Nephron (organoid): ENCODE results near the gene PSAP.

ENCODE experiments used
- H3K27ac Mint-ChIP-seq, 3 experiments: 2 replicates each; pipeline ENCODE4 v1.8.0; 2020; ENCODE audit warnings: mixed read lengths in 3 of 3, mild to moderate bottlenecking in 2 of 3, moderate library complexity in 1 of 3
- H3K27me3 Mint-ChIP-seq: 2 replicates; pipeline ENCODE4 v1.8.0; 2021; ENCODE audit warnings: low read depth, mild to moderate bottlenecking, moderate library complexity, mixed read lengths
- H3K36me3 Mint-ChIP-seq: 2 replicates; pipeline ENCODE4 v1.8.0; 2020; ENCODE audit warnings: low read depth, mixed read lengths
- H3K4me1 Mint-ChIP-seq: 2 replicates; pipeline ENCODE4 v1.8.0; 2020; ENCODE audit warnings: mixed read lengths
- H3K4me3 Mint-ChIP-seq, 3 experiments: 2 replicates each; pipeline ENCODE4 v1.8.0; 2020; ENCODE audit warnings: mild to moderate bottlenecking in 3 of 3, mixed read lengths in 3 of 3, moderate library complexity in 2 of 3
- H3K9me3 Mint-ChIP-seq: 2 replicates; pipeline ENCODE4 v1.8.0; 2020; ENCODE audit warnings: mixed read lengths
- TF ChIP-seq, protein P1 (sequence below), 3 experiments: fragments of 200-600 bp; sonication (generic); IDR thresholded peaks; one replicate each; pipeline ENCODE4 v1.5.0; 2021; ENCODE audit warnings: antibody characterized with exemption in 3 of 3; ENCODE audit not compliant: unreplicated experiment in 3 of 3

The PSAP gene

DNA sequence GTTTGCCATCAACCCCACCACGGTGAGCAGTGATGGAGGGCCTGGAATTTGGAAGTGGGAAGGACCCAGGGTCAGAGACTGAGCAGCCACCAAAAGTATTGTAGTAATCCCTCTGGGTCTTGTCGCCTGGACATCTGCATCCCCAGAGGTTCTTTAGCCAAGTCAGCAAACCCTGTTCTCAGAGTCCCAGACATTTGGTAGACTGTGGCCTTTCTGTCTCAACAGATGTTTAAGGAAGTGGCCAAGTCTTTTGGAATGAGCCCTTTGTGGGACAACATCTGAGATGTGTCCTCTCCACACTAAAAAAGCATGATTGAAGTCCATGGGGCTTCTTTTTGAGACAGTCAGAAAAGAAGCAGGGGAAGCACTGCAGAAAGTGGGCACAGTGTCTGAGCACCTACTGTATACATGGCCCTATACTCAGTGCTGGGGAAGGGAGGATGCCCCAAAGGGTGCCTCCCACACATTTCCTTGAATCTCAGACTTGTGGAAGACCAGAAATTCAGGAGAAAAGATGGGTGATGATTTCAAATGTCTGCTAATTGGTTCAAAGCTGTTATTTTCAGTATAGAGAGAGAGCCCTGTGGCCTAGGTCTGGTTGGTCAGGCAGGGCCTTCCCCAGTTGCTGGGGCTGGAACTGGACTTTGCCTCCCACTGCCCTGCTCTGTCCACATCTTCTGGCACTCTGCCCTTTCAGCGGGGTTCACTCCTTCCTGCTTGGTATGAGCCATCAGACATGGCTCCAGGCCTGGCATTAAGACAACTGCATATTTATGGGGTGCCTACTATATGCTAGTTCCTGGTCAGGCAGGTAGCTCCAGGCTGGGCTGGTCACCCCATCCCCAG is 51.2 kb downstream of the PSAP start:
- H3K27me3 Mint-ChIP-seq: peaks cover 14% of the 10 kb centered on the region
- no peak overlapping the region for H3K4me3 Mint-ChIP-seq
- no peaks in the 10 kb centered on the region for H3K36me3 Mint-ChIP-seq
- no peak overlapping the region for H3K27ac Mint-ChIP-seq
- H3K9me3 Mint-ChIP-seq: no peaks in the 10 kb centered on the region
- H3K4me1 Mint-ChIP-seq: no peaks in the 10 kb centered on the region
- TF ChIP-seq, protein P1, sequence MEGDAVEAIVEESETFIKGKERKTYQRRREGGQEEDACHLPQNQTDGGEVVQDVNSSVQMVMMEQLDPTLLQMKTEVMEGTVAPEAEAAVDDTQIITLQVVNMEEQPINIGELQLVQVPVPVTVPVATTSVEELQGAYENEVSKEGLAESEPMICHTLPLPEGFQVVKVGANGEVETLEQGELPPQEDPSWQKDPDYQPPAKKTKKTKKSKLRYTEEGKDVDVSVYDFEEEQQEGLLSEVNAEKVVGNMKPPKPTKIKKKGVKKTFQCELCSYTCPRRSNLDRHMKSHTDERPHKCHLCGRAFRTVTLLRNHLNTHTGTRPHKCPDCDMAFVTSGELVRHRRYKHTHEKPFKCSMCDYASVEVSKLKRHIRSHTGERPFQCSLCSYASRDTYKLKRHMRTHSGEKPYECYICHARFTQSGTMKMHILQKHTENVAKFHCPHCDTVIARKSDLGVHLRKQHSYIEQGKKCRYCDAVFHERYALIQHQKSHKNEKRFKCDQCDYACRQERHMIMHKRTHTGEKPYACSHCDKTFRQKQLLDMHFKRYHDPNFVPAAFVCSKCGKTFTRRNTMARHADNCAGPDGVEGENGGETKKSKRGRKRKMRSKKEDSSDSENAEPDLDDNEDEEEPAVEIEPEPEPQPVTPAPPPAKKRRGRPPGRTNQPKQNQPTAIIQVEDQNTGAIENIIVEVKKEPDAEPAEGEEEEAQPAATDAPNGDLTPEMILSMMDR (IDR thresholded peaks at IDR 0.05; ENCODE audit: unreplicated experiment in 3 of 3): no peak

DNA sequence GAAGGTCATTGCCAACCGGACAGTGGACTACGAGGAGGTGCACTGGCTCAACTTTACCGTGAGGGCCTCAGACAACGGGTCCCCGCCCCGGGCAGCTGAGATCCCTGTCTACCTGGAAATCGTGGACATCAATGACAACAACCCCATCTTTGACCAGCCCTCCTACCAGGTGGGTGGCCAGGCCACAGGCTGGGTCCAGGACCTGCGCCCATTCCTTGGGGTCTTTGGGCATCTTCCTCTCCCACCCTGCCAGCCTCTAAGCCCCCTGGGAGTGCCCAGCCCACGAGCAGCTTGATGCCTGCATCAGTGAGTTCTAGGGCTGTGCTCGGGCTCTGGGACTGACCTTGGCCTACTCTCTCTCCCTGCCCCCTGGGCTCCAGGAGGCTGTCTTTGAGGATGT is 51.9 kb downstream of the PSAP start:
- H3K9me3 Mint-ChIP-seq: no peaks in the 10 kb centered on the region
- peaks cover 14% of the 10 kb centered on the region for H3K27me3 Mint-ChIP-seq
- no peak overlapping the region for H3K4me3 Mint-ChIP-seq
- no peaks in the 10 kb centered on the region for H3K4me1 Mint-ChIP-seq
- TF ChIP-seq, protein P1 (IDR thresholded peaks at IDR 0.05; ENCODE audit: unreplicated experiment in 3 of 3): no peak
- H3K27ac Mint-ChIP-seq: no peak overlapping the region
- no peaks in the 10 kb centered on the region for H3K36me3 Mint-ChIP-seq

DNA sequence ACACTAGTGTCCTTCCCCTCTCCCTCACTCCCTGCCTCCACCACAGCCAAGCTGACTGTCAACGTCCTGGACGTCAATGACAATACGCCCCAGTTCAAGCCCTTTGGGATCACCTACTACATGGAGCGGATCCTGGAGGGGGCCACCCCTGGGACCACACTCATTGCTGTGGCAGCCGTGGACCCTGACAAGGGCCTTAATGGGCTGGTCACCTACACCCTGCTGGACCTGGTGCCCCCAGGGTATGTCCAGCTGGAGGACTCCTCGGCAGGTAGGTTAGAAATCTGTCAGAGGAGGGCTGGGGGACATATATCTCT is 52.8 kb downstream of the PSAP start:
- peaks cover 17% of the 10 kb centered on the region for H3K27me3 Mint-ChIP-seq
- H3K36me3 Mint-ChIP-seq: no peaks in the 10 kb centered on the region
- H3K4me1 Mint-ChIP-seq: no peaks in the 10 kb centered on the region
- H3K4me3 Mint-ChIP-seq: no peak overlapping the region
- no peaks in the 10 kb centered on the region for H3K9me3 Mint-ChIP-seq
- TF ChIP-seq, protein P1 (IDR thresholded peaks at IDR 0.05; ENCODE audit: unreplicated experiment in 3 of 3): no peak
- no peak overlapping the region for H3K27ac Mint-ChIP-seq

DNA sequence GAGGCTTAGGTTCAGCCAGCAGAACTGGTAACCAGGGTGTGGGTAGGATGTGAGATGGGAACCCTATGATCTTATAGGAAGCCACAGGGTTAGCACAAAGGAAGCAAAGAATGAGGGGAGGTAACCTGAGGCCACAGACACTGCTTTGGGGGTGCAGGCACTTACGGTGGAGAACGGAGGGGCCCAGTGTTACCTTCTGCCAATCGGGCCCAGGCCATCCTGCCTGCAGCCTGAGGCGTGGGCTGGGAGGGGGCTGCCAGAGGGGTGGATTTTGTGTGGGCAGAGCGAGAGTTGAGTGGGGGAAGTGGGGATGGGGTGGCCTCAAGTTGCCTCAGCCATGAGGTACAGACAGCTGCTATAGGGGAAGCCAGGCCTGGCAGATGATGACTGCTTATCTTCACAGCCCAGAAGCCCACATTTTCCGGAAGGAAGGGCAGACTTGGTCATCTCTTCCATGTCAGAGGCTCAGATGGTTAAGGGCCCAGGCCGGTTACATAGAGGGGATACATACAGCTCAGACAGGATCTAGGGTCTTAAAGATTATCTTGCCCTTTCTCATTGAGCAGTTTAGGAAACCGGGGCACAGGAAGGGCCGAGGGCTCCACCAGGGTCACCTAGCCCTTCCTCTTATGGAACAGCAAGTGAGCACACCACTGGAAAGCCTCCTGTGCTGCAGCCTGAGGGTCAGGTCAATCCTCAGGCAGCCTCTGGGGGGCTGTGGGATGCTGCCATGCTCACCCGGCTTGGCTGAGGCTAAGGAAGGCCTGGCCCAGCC is 53.3 kb downstream of the PSAP start:
- TF ChIP-seq, protein P1 (IDR thresholded peaks at IDR 0.05; ENCODE audit: unreplicated experiment in 3 of 3): no peak
- Mint-ChIP-seq H3K36me3 (no peaks in the 10 kb centered on the region), H3K4me1 (no peaks in the 10 kb centered on the region), H3K4me3 (no peak overlapping the region), H3K27ac (no peak overlapping the region), H3K27me3 (peaks cover 18% of the 10 kb centered on the region), H3K9me3 (no peaks in the 10 kb centered on the region)

DNA sequence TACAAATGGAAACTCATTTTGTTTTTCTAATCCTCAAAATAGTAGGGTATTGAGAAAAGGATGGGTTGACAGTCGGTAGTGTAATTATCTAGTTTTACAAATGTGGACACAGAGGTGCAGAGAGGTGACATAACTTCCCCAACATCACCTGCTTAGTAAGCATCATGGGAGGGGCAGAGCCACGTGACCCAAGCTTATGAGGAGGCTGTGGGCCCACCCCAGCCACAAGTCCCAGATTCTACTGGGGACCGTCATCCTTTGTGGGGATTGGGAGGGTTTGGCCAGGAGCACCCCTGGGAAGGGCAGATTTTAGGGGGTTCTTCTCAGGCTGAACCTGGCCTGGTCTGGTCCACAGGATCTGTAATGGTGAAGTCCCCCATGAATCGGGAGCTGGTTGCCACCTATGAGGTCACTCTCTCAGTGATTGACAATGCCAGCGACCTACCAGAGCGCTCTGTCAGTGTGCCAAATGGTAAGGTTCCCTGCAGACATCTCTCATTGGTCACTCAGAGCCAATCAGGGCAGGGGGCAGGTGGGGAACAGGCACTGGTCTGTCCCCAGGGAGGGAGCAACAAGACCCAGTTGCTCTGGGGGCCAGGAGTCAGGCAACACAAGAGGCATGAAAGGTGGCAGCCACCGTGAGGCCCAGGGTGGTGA is 54.2 kb downstream of the PSAP start:
- no peaks in the 10 kb centered on the region for H3K4me1 Mint-ChIP-seq
- H3K9me3 Mint-ChIP-seq: no peaks in the 10 kb centered on the region
- TF ChIP-seq, protein P1 (IDR thresholded peaks at IDR 0.05; ENCODE audit: unreplicated experiment in 3 of 3): no peak
- no peaks in the 10 kb centered on the region for H3K36me3 Mint-ChIP-seq
- H3K4me3 Mint-ChIP-seq: no peak overlapping the region
- no peak overlapping the region for H3K27ac Mint-ChIP-seq
- H3K27me3 Mint-ChIP-seq: peaks cover 16% of the 10 kb centered on the region
